ENCODE measurements around the gene ANKRD13B.

ANKRD13B gene

DNA sequence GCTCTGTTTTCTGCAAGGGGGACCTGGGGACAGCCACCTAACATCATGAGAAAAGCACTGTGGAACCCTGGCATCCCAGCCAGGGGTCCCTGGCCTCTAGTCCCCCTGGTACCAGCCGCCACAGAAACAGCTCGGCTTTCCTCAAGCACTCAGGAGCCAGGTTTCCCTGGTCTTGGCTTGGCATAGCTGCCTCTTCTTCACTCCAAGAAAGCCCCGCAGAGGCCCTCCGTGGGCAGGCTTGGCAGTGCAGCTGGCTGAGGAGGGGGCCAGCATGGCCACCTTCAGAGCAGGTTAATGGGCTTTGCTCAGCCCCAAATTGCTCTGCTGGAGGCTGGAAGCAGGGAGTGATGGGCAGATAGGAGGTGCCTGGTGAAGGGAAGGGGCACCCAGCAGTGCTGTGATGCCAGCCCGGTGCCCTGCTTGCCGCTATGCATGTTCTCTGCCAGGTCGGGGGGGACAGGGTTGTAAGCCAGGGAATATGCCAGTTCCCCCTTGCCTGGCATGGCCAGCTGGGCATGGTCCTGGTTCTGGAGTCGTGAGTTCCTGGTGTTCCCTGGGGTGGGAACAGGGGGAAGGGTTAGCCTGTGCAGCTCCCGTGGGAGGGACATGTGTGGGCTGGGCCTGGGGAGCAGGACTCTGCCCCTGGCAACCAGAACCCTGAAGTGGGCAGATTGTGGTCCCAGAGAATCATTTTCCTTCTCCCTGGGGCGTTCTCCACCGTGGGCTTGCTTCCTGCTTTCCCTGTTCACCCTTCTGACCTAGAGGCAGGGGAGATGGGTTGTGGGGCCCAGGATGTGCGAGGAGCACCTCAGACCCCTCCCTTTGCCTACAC is 3.2 kb downstream of the ANKRD13B start:
- DNase-seq: no peak

DNA sequence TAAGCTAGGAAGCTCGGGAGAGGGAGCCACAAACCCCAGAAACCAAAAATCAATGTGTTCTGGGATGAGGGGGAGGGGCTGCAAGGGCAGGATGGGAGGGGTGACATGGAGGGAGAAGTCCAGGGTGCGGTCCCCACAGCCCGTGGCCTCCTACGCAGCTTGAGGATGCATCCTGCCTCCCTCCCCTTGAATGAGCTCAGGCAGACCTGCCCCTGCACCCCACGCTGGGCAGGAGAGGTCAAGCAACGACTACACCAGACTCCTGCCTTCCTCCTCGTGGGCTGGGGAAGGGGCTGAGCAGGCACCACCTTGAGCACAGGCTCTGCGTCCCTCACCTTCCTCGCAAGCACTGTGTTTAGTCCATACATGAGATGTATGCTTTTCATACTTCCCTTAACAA is 3.9 kb downstream of the ANKRD13B start:
- no peak for DNase-seq

DNA sequence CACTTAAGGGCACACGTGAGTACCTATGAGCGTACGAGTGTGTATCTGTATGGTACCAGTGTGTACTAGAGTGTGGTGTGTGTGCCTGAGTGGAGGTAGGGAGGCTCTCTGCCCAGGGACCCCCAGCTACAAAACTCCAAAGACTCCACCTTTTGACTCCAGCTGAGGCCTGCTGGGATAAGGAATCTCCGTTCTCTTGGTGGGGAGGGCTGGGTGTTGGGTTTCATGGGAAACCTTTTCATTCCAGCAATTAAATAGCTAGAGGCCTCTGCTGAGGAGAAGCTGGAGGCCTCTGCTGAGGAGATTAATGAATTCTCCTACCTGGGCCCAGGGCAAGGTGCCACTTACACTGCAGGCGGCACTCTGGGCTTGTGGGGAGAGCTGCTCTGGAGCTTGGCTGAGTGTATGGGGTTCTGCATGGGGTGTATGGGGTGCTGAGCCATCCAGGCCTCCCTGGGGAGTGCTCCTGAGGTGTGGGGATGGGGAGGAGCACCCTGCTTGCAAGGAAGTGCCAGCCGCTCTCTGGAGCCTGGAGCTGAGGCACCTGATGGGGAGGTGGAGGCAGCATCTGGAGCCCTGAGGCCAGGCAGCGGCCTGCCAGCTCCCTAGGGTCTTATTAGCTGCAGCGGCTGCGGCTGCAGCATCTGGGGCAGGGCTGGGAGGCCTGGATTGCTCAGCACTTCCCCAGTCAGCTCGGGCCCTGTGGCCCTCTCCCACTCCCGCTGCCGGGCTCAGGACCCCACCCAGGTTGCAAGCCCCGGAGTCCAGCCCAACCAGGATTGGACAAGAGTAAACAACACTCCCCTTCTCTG is 4.6 kb downstream of the ANKRD13B start:
- DNase-seq: no peak

- no peak for DNase-seq
Observed at GRCh38 chr17:29603109-29603674, 10.3 kb downstream of the ANKRD13B start.

DNA sequence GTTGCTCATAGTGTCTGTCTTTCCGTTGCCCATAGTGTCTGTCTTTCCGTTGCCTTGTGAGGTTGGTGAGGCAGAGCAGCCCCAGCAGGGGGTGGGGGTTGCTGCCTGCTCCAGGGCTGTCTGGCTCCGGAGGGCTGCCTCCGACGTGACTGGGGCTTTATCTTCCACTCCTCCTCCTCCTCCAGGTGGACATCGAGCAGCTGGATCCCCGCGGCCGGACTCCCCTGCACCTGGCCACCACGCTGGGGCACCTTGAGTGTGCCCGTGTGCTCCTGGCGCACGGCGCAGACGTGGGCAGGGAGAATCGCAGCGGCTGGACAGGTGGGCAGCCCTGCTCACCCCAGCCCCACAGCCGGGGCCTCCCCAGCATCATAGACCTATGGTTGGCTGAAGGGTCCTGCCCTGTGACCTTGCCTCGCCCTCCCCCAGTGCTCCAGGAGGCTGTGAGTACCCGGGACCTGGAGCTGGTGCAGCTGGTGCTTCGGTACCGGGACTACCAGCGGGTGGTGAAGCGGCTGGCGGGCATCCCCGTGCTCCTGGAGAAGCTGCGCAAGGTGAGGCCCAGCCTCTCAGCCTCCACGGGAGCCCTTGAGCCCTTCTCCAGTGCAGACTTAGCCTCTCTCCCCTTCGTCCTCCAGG is 14.7 kb downstream of the ANKRD13B start:
- DNase-seq: no peak

DNA sequence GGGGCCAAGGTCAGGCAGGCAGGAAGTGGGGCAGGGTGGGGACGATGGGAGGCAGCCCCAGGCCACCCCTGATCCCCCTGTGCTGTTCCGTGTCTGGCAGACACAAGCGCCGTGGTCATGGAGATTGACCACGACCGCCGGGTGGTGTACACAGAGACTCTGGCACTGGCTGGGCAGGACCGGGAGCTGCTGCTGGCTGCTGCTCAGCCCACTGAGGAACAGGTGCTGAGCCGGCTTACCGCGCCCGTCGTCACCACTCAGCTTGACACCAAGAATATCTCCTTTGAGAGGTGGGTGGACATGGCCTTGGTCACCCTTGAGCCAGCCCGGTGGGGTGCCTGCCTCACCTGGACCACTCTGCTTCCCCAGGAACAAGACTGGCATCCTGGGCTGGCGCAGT is 16.1 kb downstream of the ANKRD13B start:
- no peak for DNase-seq

DNA sequence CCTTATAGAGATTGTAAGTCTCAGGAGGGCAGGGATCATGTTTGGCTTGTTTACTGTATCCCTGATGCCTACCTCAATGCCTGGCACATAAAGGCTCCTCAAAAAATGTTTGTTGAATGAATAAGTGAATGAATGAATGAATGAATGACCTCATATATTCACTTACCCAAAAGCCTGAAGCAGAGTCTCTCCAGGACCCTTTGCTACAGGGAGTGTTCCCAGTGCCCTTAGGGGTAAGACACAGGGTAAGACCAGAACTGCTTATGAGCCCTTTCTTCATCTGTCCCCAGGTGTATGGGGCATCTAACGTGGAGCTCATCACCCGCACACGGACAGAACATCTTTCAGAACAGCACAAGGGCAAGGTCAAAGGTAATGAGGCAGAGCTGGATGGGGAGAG is 17.5 kb downstream of the ANKRD13B start:
- no peak for DNase-seq

DNA sequence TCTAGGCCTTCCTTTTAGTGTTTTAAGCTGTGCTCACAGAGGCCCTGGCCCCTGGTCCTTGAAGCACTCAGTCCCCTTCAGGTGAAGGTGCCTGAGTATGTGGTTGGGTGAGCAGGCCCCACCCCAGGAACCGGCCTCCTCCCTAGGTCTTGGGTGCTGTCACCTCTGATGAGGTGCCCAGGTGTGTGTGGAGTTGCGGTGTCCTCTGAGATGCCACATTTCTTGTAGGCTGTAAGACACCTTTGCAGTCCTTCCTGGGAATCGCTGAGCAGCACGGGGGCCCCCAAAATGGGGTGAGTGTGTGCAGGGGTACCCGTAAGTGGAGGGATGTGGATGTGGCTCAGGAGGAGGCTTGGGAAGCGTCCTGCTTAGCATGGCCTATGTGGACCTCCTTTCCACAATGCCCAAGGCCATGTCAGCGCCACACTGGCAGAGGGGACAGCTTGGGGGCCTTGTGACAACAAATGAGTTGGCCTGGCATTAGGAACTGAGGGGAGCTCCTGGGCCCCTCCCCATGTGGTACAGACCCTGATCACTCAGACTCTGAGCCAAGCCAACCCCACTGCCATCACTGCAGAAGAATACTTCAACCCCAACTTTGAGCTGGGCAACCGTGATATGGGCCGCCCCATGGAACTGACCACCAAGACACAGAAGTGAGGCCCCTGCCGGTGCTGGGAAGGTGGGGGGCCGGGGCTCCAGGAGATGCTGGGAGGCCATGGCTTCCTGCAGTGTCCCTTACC is 18.6 kb downstream of the ANKRD13B start:
- DNase-seq: no peak

GRCh38 chr17:29612094-29612403 is 19.1 kb downstream of the ANKRD13B start:
- DNase-seq: no peak

DNA sequence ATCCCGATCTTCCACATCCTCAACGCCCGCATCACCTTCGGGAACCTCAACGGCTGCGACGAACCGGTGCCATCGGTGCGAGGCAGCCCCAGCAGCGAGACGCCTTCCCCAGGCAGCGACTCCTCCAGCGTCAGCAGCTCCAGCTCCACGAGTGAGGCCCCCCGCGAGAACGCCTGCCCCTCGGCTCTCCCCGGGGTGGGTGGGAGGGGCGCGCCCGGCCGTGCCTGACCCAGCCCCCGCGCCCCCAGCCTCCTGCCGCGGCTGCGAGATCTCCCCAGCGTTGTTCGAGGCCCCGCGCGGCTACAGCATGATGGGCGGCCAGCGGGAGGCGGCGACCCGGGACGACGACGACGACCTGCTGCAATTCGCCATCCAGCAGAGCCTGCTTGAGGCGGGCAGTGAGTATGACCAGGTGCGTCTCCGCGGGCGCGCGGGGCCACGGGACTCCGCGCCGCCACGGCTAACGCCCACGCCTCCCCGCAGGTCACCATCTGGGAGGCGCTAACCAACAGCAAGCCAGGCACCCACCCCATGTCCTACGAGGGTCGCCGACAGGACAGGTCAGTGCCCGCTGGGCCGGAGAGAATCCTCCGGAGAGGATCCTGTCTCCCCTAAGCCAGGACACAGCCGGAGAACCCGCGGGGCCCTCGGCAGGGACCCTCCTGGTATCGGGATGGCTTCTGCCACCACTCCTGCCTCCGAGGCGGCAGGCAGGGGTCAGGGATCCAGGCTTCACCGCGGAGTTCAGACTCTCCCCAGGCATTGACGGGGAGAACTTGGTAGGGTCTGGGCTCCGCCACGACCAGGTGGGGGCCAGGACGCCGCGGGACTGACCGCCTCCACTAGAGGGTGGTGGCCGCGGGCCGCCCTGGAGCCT is 19.7 kb downstream of the ANKRD13B start:
- DNase-seq: no peak

GRCh38 chr17:29613352-29613837 is 20.5 kb downstream of the ANKRD13B start:
- DNase-seq: peak; percentile 94

- no peak for DNase-seq
Observed at GRCh38 chr17:29613856-29614255, 20.9 kb downstream of the ANKRD13B start.

DNA sequence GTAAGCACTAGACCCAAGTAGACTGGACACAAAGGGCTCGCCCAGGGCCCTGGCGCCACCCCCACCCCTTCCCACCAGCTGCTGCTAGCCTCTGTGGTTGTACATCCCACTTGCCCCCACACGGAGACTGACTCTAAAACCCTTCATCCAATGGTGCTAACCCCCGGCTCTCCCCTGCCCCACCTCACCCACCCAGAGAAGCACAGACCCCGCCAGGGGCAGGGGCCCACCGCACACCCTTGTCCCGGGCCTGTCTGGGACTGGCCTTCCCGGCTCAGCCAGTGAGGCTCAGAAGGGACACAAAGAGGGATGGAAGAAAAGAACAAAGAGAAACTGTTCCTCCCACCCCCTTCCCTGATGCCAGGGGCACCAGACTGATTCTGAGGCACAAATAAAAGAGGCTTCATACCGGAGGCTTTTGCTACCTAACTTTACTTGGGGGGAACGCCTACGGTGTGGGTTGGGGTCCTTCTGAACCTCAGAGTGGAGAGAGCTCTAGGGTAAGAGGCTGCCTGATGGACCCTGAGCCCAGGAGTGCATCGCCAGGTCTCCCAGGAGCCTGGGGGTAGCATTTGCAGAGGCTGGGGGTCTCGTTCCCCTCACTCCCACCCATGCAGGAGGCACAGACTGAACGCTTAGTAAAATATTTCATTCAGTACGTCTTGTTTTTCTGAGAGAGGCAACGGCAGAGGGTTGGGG is 21.6 kb downstream of the ANKRD13B start:
- no peak for DNase-seq

DNA sequence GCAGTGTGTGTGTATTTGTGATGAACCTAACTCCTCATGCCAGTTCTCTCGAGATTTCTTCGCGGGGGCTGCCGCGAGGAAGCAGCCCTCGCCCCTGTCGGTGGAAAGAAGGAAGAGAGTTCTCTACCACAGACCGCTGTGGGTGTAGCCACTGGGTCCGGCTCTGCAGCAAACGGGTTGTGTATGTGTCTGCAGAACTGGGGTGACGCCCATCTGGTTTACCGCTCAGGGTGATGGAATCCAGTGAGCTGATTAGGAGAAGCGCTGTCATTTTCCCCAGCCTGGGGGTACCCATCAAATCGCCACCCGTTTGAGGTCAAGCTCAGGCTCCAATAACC is 22.1 kb downstream of the ANKRD13B start:
- DNase-seq: peak; percentile 45

DNA sequence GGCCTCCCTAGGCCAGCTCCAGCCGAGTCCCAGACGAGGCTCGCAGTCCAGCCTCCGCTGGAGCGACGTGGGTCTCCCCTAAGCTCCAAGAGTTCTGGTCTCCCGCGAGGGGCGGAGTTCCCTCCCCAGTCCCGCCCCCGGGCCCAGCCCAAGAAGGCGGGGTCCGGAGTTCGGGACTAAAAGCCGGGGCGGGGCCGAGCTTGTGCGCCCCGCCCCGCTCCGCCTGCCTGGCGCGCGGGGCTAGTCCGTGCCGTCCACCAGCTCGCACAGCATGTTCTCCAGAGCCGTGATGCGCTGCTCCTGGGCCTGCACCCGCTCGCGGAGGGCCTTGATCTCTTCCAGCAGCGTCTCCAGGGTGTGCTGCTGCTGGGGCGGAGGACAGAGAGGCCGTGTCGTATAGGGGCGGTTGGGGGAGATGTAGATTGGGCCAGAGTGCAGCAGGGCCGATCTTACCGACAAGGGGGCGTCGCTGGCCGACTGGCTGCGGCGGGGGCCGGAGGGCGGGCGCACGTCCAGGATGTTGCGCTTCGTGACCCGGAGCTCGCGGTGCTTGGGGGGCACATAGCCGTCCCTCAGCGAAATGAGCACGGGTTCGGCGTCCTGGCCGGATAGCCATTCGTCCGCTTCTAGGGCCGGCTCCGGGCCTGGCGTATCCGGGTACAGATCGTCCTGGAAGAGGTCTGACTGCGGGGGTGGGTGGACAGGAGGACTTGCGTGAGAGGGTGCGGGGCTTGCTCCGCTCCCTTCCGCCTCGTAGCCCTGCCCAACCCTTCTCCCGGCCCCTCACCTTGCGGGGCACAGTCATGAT is 22.8 kb downstream of the ANKRD13B start:
- peak; percentile 84 for DNase-seq

GRCh38 chr17:29616300-29617048 is 23.5 kb downstream of the ANKRD13B start:
- DNase-seq: no peak

DNA sequence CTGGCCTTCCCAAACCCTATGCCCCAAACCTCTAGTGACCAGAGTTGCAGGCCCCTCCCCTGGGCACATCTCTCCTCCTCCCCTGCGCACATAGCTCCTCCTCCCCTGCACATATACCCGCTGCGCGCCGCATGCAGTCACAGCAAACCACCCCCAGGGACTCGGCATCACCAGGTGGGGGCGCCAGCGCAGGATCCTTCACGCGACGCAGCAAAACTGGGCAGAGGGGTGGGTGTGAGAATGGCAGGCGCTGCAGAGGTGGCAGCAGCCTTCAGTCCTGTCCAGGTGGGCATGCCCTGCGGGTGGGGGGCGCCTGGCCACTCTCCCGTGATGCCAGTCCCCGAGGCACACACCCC is 24.2 kb downstream of the ANKRD13B start:
- peak; percentile 94 for DNase-seq

GRCh38 chr17:29617481-29618271 is 24.7 kb downstream of the ANKRD13B start:
- DNase-seq: peak; percentile 90

Measured in activated naive CD4-positive, alpha-beta T cell treated with anti-CD3 and anti-CD28 coated beads, Interleukin-2, amount 50 U/mL, for 16 hours (primary cell).